Sigmoid colon (tissue), 4 donors: Measurements from ENCODE around the gene PRKG1.
A peak's percentile ranks its signal among the peaks of the same experiment; 100 is the strongest.

Experiments used
- EP300 ChIP-seq, 4 donors: sonication (generic); formaldehyde crosslinking; IDR thresholded peaks; one replicate each; pipeline ENCODE4 v1.6.1; 2017; ENCODE audit warnings: antibody characterized with exemption in 4 of 4
- POLR2A ChIP-seq, 2 donors: fragments of 450-650 bp; IDR thresholded peaks; one replicate each; pipeline ENCODE4 v1.6.1; 2016; ENCODE audit warnings: antibody characterized with exemption in 2 of 2, mild to moderate bottlenecking in 2 of 2, moderate library complexity in 2 of 2
- POLR2AphosphoS5 ChIP-seq, 4 donors: sonication (generic); formaldehyde crosslinking; IDR thresholded peaks; one replicate each; pipeline ENCODE4 v1.6.1; 2017; ENCODE audit warnings: antibody characterized with exemption in 4 of 4
- TF ChIP-seq, protein P1 (sequence below), 4 experiments: fragments of 450-650 bp in 3 of 4; fragments of 200-600 bp in 1 of 4; IDR thresholded peaks; one replicate each; pipeline ENCODE4 v1.5.1; 2016 to 2019; ENCODE audit warnings: antibody characterized with exemption in 4 of 4, mild to moderate bottlenecking in 3 of 4, moderate library complexity in 2 of 4

DNA sequence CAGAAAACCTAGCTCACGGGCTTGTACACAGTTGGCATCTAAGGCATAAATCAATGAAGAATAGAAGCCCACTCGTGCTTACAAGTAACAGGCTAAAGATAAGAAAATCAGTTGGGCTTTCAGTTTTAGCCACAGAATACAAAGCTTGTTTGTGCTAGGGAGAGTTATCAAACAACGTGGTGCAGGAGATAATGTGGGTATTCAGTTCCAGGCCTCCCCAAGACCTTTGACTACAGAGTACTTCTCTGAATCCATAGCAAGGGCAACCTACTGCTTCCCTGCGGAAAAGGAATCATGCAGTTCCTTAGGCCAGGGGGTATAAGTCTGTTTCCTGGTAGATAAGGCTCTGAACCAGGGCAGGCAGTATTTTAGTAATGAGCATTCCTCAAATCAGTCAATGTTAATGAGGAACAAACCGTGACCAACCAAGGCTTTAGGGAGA lies 844.6 kb downstream of the PRKG1 start:
- TF ChIP-seq POLR2AphosphoS5 (IDR thresholded peaks at IDR 0.05), result peak in 1 of 4 donors; percentile 10
- TF ChIP-seq, protein P1, sequence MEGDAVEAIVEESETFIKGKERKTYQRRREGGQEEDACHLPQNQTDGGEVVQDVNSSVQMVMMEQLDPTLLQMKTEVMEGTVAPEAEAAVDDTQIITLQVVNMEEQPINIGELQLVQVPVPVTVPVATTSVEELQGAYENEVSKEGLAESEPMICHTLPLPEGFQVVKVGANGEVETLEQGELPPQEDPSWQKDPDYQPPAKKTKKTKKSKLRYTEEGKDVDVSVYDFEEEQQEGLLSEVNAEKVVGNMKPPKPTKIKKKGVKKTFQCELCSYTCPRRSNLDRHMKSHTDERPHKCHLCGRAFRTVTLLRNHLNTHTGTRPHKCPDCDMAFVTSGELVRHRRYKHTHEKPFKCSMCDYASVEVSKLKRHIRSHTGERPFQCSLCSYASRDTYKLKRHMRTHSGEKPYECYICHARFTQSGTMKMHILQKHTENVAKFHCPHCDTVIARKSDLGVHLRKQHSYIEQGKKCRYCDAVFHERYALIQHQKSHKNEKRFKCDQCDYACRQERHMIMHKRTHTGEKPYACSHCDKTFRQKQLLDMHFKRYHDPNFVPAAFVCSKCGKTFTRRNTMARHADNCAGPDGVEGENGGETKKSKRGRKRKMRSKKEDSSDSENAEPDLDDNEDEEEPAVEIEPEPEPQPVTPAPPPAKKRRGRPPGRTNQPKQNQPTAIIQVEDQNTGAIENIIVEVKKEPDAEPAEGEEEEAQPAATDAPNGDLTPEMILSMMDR (IDR thresholded peaks at IDR 0.05), result no peak
- no peak for TF ChIP-seq POLR2A (IDR thresholded peaks at IDR 0.05)
- TF ChIP-seq EP300 (IDR thresholded peaks at IDR 0.05), result no peak
